Measurements from ENCODE around the gene MPP2.
"Not testable (repeated sequence)": the region's sequence is repeated elsewhere in the genome, so short reads cannot be mapped to it uniquely, and the experiment has no call there.

- TF ChIP-seq POLR2AphosphoS5 (IDR thresholded peaks at IDR 0.05; ENCODE audit: low read depth, low read length); TAF1 (IDR thresholded peaks at IDR 0.05; ENCODE audit: low read depth, low read length); POLR2A (IDR thresholded peaks at IDR 0.05; ENCODE audit: low read depth, low read length); PAX5 (IDR thresholded peaks at IDR 0.05; ENCODE audit: insufficient read depth, low read length, severe bottlenecking); SPI1 (IDR thresholded peaks at IDR 0.05; ENCODE audit: low read depth, low read length); POU2F2 (IDR thresholded peaks at IDR 0.05; ENCODE audit: low read depth, low read length): not testable (repeated sequence)
These were observed 12.8 kb downstream of the MPP2 start for GRCh38 chr17:43894494-43894893.

All from GM12891 (cell line).